ENCODE results near the gene SLC39A11.

SLC39A11 gene

GRCh38 chr17:72659811-72660210, 432.7 kb downstream of the SLC39A11 start:
- no peak overlapping the region for H3K4me2 ChIP-seq (ENCODE audit: low read length)
- no peaks in the 10 kb centered on the region for H3K27me3 ChIP-seq (ENCODE audit: low read depth, low read length)
- no peaks in the 10 kb centered on the region for H3K79me2 ChIP-seq (ENCODE audit: low read length)
- H3K9ac ChIP-seq (ENCODE audit: low read length), result no peak overlapping the region
- no peaks in the 10 kb centered on the region for H3K9me3 ChIP-seq (ENCODE audit: insufficient read depth, low read length)
- H3K4me1 ChIP-seq (ENCODE audit: low read length), result no peaks in the 10 kb centered on the region
- no peak overlapping the region for H3K4me3 ChIP-seq (ENCODE audit: low read length)
- no peaks in the 10 kb centered on the region for H4K20me1 ChIP-seq (ENCODE audit: insufficient read depth, low read length)
- H2AFZ ChIP-seq (ENCODE audit: low read depth, low read length), result no peak overlapping the region
- TF ChIP-seq CTCF (IDR thresholded peaks at IDR 0.05; ENCODE audit: low read depth, low read length) (no peak), EZH2phosphoT487 (IDR thresholded peaks at IDR 0.05; ENCODE audit: low read depth) (no peak)
- no peaks in the 10 kb centered on the region for H3K36me3 ChIP-seq (replicated peaks; ENCODE audit: low read depth, low read length)
- H3K27ac ChIP-seq (ENCODE audit: low read length), result no peak overlapping the region

DNA sequence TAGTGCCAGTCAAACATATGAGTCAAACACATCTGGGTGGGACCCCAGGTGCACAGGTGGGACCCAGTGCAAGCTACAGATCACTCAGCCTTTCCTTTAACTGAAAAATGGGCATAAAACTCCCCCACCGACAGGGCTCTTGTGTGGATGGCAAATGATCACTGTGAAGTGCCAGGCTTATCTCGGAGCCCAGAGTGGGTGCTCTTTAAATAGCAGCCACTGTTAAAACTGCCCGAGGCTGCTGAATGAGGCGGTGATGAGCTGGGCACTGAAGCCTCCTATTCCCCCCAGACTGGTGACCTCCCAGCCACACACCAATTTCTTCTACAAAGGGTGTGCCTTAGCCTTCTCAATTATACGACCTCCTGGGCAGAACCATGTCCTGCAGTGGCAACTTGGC, 433.8 kb downstream of the SLC39A11 start:
- no peaks in the 10 kb centered on the region for H3K79me2 ChIP-seq (ENCODE audit: low read length)

DNA sequence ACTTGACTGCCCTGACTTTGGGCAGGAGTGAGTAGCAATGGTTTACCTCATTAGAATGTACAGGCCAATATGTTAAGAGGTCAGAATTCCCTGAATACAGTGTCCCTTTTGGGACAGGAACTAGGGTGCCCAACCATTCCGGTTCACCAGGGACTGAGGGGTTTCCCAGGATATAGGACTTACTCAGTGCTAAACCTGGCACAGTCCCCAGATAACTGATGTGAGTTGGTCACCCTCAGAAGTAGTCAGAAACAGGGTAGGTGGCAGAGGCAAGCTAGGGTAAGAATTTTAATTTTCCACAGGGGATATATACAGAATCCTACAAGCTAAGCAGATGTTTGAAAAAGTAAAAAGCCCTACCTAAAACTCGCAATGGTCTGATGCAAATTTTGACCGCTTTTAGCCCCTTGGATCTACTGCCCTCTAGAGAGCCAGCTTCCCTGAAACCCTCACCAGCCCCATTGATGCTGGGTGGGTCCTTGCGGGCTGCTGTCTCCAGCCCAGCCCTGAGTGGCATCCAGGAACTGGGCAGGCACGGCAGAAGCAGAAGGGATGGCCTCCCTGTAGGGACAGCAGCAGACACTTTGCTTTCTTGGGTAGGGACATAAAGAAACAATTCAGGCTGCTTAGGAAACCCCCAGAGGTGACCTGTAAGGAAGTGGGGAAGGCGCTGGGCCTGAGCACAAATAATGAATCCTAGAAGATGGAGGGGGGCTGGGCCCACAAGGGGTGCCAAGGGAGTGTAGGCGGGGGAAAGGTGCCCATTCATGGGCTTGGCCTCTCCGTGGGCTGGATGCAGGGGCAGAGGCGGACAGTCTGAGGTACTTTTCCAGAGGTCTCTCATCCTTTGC, 434.8 kb downstream of the SLC39A11 start:
- no peak overlapping the region for H2AFZ ChIP-seq (ENCODE audit: low read depth, low read length)
- no peak overlapping the region for H3K4me3 ChIP-seq (ENCODE audit: low read length)
- H3K27me3 ChIP-seq (ENCODE audit: low read depth, low read length), result no peaks in the 10 kb centered on the region
- no peak overlapping the region for H3K27ac ChIP-seq (ENCODE audit: low read length)
- no peak overlapping the region for H3K4me2 ChIP-seq (ENCODE audit: low read length)
- no peaks in the 10 kb centered on the region for H3K79me2 ChIP-seq (ENCODE audit: low read length)
- H3K9ac ChIP-seq (ENCODE audit: low read length), result no peak overlapping the region
- no peaks in the 10 kb centered on the region for H3K36me3 ChIP-seq (replicated peaks; ENCODE audit: low read depth, low read length)
- peak; percentile 13; the same call in 1 of the 2 replicates for TF ChIP-seq CTCF (IDR thresholded peaks at IDR 0.05; ENCODE audit: low read depth, low read length)
- TF ChIP-seq EZH2phosphoT487 (IDR thresholded peaks at IDR 0.05; ENCODE audit: low read depth), result no peak
- H3K4me1 ChIP-seq (ENCODE audit: low read length), result no peaks in the 10 kb centered on the region
- no peaks in the 10 kb centered on the region for H4K20me1 ChIP-seq (ENCODE audit: insufficient read depth, low read length)
- H3K9me3 ChIP-seq (ENCODE audit: insufficient read depth, low read length), result no peaks in the 10 kb centered on the region

More for the DNA sequence above, 433.8 kb downstream of the SLC39A11 start:
- Histone ChIP-seq H3K9me3 (ENCODE audit: insufficient read depth, low read length) (no peaks in the 10 kb centered on the region), H3K9ac (ENCODE audit: low read length) (no peak overlapping the region), H3K4me3 (ENCODE audit: low read length) (no peak overlapping the region), H4K20me1 (ENCODE audit: insufficient read depth, low read length) (no peaks in the 10 kb centered on the region), H3K27ac (ENCODE audit: low read length) (no peak overlapping the region), H3K36me3 (replicated peaks; ENCODE audit: low read depth, low read length) (no peaks in the 10 kb centered on the region), H3K4me1 (ENCODE audit: low read length) (no peaks in the 10 kb centered on the region), H3K4me2 (ENCODE audit: low read length) (no peak overlapping the region), H3K27me3 (ENCODE audit: low read depth, low read length) (no peaks in the 10 kb centered on the region), H2AFZ (ENCODE audit: low read depth, low read length) (no peak overlapping the region)
- TF ChIP-seq EZH2phosphoT487 (IDR thresholded peaks at IDR 0.05; ENCODE audit: low read depth), result no peak
- no peak for TF ChIP-seq CTCF (IDR thresholded peaks at IDR 0.05; ENCODE audit: low read depth, low read length)

- Histone ChIP-seq H3K79me2 (ENCODE audit: low read length) (no peaks in the 10 kb centered on the region), H3K4me1 (ENCODE audit: low read length) (no peaks in the 10 kb centered on the region), H3K4me3 (ENCODE audit: low read length) (no peak overlapping the region), H3K27ac (ENCODE audit: low read length) (no peak overlapping the region), H4K20me1 (ENCODE audit: insufficient read depth, low read length) (no peaks in the 10 kb centered on the region), H2AFZ (ENCODE audit: low read depth, low read length) (no peak overlapping the region), H3K9ac (ENCODE audit: low read length) (no peak overlapping the region), H3K27me3 (ENCODE audit: low read depth, low read length) (no peaks in the 10 kb centered on the region), H3K36me3 (replicated peaks; ENCODE audit: low read depth, low read length) (no peaks in the 10 kb centered on the region), H3K9me3 (ENCODE audit: insufficient read depth, low read length) (no peaks in the 10 kb centered on the region), H3K4me2 (ENCODE audit: low read length) (no peak overlapping the region)
- TF ChIP-seq EZH2phosphoT487 (IDR thresholded peaks at IDR 0.05; ENCODE audit: low read depth), result no peak
- no peak for TF ChIP-seq CTCF (IDR thresholded peaks at IDR 0.05; ENCODE audit: low read depth, low read length)
These were observed 436.2 kb downstream of the SLC39A11 start for GRCh38 chr17:72656130-72656763.

All from OCI-LY3 (cell line).